Activated CD8-positive, alpha-beta T cell treated with anti-CD3 and anti-CD28 coated beads, Interleukin-2, amount 10 ng/mL, durations not matched to agents 7 days and 5 days (primary cell): ENCODE data around the gene FHOD3. TPM values are rescaled to one million over a fixed set of nuclear protein-coding genes. Genes with fewer than 3 reads are reported as not detected.

Source experiments
- ATAC-seq: fragments of 150-1000 bp; cut with Tn5 transposase; one replicate; pipeline ENCODE4 v1.10.0; 2021; ENCODE audit warnings: moderate library complexity
- CTCF ChIA-PET: fragments of 350-600 bp; sonication (Branson Sonifier 250); formaldehyde crosslinking; loops from one replicate; lab custom pipeline; 2021; ENCODE audit warnings: antibody characterized with exemption; lab: Charles Lee
- POLR2A ChIA-PET: fragments of 350-600 bp; sonication (Branson Sonifier 250); formaldehyde crosslinking; loops from one replicate; lab custom pipeline; 2021; ENCODE audit warnings: antibody characterized with exemption; lab: Charles Lee
- DNase-seq: peaks from one replicate; pipeline ENCODE4 v3.0.0-alpha.2; 2020
- H3K27ac Mint-ChIP-seq: one replicate; pipeline ENCODE4 v1.8.0; 2021; ENCODE audit warnings: mild to moderate bottlenecking, mixed read lengths
- H3K27me3 Mint-ChIP-seq: one replicate; pipeline ENCODE4 v1.8.0; 2021; ENCODE audit warnings: low read depth, mixed read lengths
- H3K36me3 Mint-ChIP-seq: one replicate; pipeline ENCODE4 v1.8.0; 2021; ENCODE audit warnings: low read depth, mixed read lengths
- H3K4me1 Mint-ChIP-seq: one replicate; pipeline ENCODE4 v1.8.0; 2021; ENCODE audit warnings: low read depth, mixed read lengths
- H3K4me3 Mint-ChIP-seq: one replicate; pipeline ENCODE4 v1.8.0; 2021; ENCODE audit warnings: mild to moderate bottlenecking, mixed read lengths
- H3K9me3 Mint-ChIP-seq: one replicate; pipeline ENCODE4 v1.8.0; 2022; ENCODE audit warnings: mixed read lengths; ENCODE audit not compliant: insufficient read depth
- total RNA-seq, 2 experiments: library from RNA; stranded (reverse); gene quantifications; one replicate each; pipeline ENCODE4 v1.2.3, GENCODE V29; 2021

The FHOD3 gene
- total RNA-seq, 2 experiments from 2014 or later = not detected

GRCh38 chr18:36734596-36734995 lies 437.1 kb downstream of the FHOD3 start:
- Mint-ChIP-seq H3K9me3 (no peaks in the 10 kb centered on the region), H3K27ac (no peak overlapping the region), H3K36me3 (no peaks in the 10 kb centered on the region), H3K27me3 (peaks cover 3% of the 10 kb centered on the region), H3K4me1 (no peaks in the 10 kb centered on the region), H3K4me3 (no peak overlapping the region)
- ChIA-PET CTCF (no interaction called here), POLR2A (no interaction called here)
- ATAC-seq (no peak), DNase-seq (no peak)

GRCh38 chr18:36735130-36735529 lies 437.6 kb downstream of the FHOD3 start:
- DNase-seq (peak; percentile 1), ATAC-seq (no peak)
- ChIA-PET CTCF (no interaction called here), POLR2A (no interaction called here)
- Mint-ChIP-seq H3K9me3 (no peaks in the 10 kb centered on the region), H3K36me3 (no peaks in the 10 kb centered on the region), H3K27me3 (no peaks in the 10 kb centered on the region), H3K4me3 (no peak overlapping the region), H3K27ac (no peak overlapping the region), H3K4me1 (no peaks in the 10 kb centered on the region)

GRCh38 chr18:36736094-36736493 lies 438.6 kb downstream of the FHOD3 start:
- H3K9me3 Mint-ChIP-seq = no peaks in the 10 kb centered on the region
- ATAC-seq (no peak), DNase-seq (no peak)
- H3K27me3 Mint-ChIP-seq = peaks cover 2% of the 10 kb centered on the region
- POLR2A ChIA-PET = no interaction called here
- CTCF ChIA-PET = no interaction called here
- H3K4me1 Mint-ChIP-seq = no peaks in the 10 kb centered on the region
- no peak overlapping the region for H3K4me3 Mint-ChIP-seq
- H3K27ac Mint-ChIP-seq = no peak overlapping the region
- H3K36me3 Mint-ChIP-seq = no peaks in the 10 kb centered on the region

GRCh38 chr18:36737316-36737715 lies 439.8 kb downstream of the FHOD3 start:
- ChIA-PET CTCF (no interaction called here), POLR2A (no interaction called here)
- ATAC-seq = no peak
- no peak overlapping the region for H3K27ac Mint-ChIP-seq
- H3K27me3 Mint-ChIP-seq = peaks cover 2% of the 10 kb centered on the region
- H3K9me3 Mint-ChIP-seq = no peaks in the 10 kb centered on the region
- DNase-seq = no peak
- no peaks in the 10 kb centered on the region for H3K36me3 Mint-ChIP-seq
- H3K4me3 Mint-ChIP-seq = no peak overlapping the region
- no peaks in the 10 kb centered on the region for H3K4me1 Mint-ChIP-seq

- ChIA-PET POLR2A (no interaction called here), CTCF (interaction anchor here (0.9 kb wide), 1 partner anchor 56 kb away, joined by 3 read pairs; no protein-coding TSS in a partner anchor)
- H3K9me3 Mint-ChIP-seq = no peaks in the 10 kb centered on the region
- no peak overlapping the region for H3K4me3 Mint-ChIP-seq
- H3K27me3 Mint-ChIP-seq = peaks cover 5% of the 10 kb centered on the region
- H3K36me3 Mint-ChIP-seq = no peaks in the 10 kb centered on the region
- peaks cover 3% of the 10 kb centered on the region for H3K4me1 Mint-ChIP-seq
- ATAC-seq (no peak), DNase-seq (no peak)
- H3K27ac Mint-ChIP-seq = no peak overlapping the region
These were observed 446.9 kb downstream of the FHOD3 start for GRCh38 chr18:36744261-36744876.

- DNase-seq = no peak
- no peaks in the 10 kb centered on the region for H3K36me3 Mint-ChIP-seq
- peaks cover 3% of the 10 kb centered on the region for H3K4me1 Mint-ChIP-seq
- no peak overlapping the region for H3K4me3 Mint-ChIP-seq
- peaks cover 5% of the 10 kb centered on the region for H3K27me3 Mint-ChIP-seq
- no peak for ATAC-seq
- H3K9me3 Mint-ChIP-seq = no peaks in the 10 kb centered on the region
- CTCF ChIA-PET = no interaction called here
- POLR2A ChIA-PET = no interaction called here
- no peak overlapping the region for H3K27ac Mint-ChIP-seq
These were observed 447.9 kb downstream of the FHOD3 start for GRCh38 chr18:36745219-36745975.

GRCh38 chr18:36752929-36753865 lies 455.7 kb downstream of the FHOD3 start:
- H3K4me1 Mint-ChIP-seq = no peaks in the 10 kb centered on the region
- no peak overlapping the region for H3K27ac Mint-ChIP-seq
- H3K27me3 Mint-ChIP-seq = peaks cover 11% of the 10 kb centered on the region
- no peak for ATAC-seq
- ChIA-PET POLR2A (no interaction called here), CTCF (no interaction called here)
- H3K36me3 Mint-ChIP-seq = no peaks in the 10 kb centered on the region
- no peak overlapping the region for H3K4me3 Mint-ChIP-seq
- no peaks in the 10 kb centered on the region for H3K9me3 Mint-ChIP-seq
- no peak for DNase-seq

GRCh38 chr18:36756242-36756641 lies 458.7 kb downstream of the FHOD3 start:
- CTCF ChIA-PET = no interaction called here
- POLR2A ChIA-PET = no interaction called here
- DNase-seq (no peak), ATAC-seq (no peak)
- H3K9me3 Mint-ChIP-seq = no peaks in the 10 kb centered on the region
- no peaks in the 10 kb centered on the region for H3K36me3 Mint-ChIP-seq
- H3K27ac Mint-ChIP-seq = no peak overlapping the region
- peaks cover 9% of the 10 kb centered on the region for H3K27me3 Mint-ChIP-seq
- no peaks in the 10 kb centered on the region for H3K4me1 Mint-ChIP-seq
- no peak overlapping the region for H3K4me3 Mint-ChIP-seq

GRCh38 chr18:36757081-36757480 lies 459.6 kb downstream of the FHOD3 start:
- CTCF ChIA-PET = no interaction called here
- POLR2A ChIA-PET = no interaction called here
- H3K4me1 Mint-ChIP-seq = no peaks in the 10 kb centered on the region
- no peak for DNase-seq
- no peak overlapping the region for H3K4me3 Mint-ChIP-seq
- H3K9me3 Mint-ChIP-seq = no peaks in the 10 kb centered on the region
- ATAC-seq = no peak
- H3K27me3 Mint-ChIP-seq = peaks cover 7% of the 10 kb centered on the region
- H3K27ac Mint-ChIP-seq = no peak overlapping the region
- no peaks in the 10 kb centered on the region for H3K36me3 Mint-ChIP-seq

- no peak overlapping the region for H3K4me3 Mint-ChIP-seq
- POLR2A ChIA-PET = no interaction called here
These were observed 460.5 kb downstream of the FHOD3 start for GRCh38 chr18:36757991-36758390.

GRCh38 chr18:36758623-36759022 lies 461.1 kb downstream of the FHOD3 start:
- peaks cover 5% of the 10 kb centered on the region for H3K27me3 Mint-ChIP-seq
- DNase-seq (no peak), ATAC-seq (no peak)
- no peaks in the 10 kb centered on the region for H3K9me3 Mint-ChIP-seq
- no peaks in the 10 kb centered on the region for H3K4me1 Mint-ChIP-seq
- H3K36me3 Mint-ChIP-seq = no peaks in the 10 kb centered on the region
- H3K27ac Mint-ChIP-seq = no peak overlapping the region
- ChIA-PET CTCF (no interaction called here), POLR2A (no interaction called here)
- no peak overlapping the region for H3K4me3 Mint-ChIP-seq

More at GRCh38 chr18:36757991-36758390, 460.5 kb downstream of the FHOD3 start:
- no peak for DNase-seq
- Mint-ChIP-seq H3K9me3 (no peaks in the 10 kb centered on the region), H3K36me3 (no peaks in the 10 kb centered on the region), H3K27me3 (peaks cover 7% of the 10 kb centered on the region), H3K27ac (no peak overlapping the region), H3K4me1 (no peaks in the 10 kb centered on the region)
- no peak for ATAC-seq
- CTCF ChIA-PET = no interaction called here
